Left lung (tissue), 10 donors: ENCODE results near the gene TSPAN9. TPM values are rescaled to one million over a fixed set of nuclear protein-coding genes. Genes with fewer than 3 reads are reported as not detected.

ENCODE experiments used
- ATAC-seq: fragments of 200-7000 bp; cut with Tn5 transposase; one replicate; pipeline ENCODE4 v1.9.1; 2020; ENCODE audit warnings: moderate library complexity
- DNase-seq, 4 donors: peaks; one replicate each; pipeline ENCODE4 v3.0.0-alpha.2; 2013 to 2020
- H3K27ac ChIP-seq, 2 donors: fragments of 200-600 bp; sonication (generic) in 1 of 2; one replicate each; pipeline versions ENCODE4 v1.5.0 to v1.8.0; 2020 to 2021
- H3K27me3 ChIP-seq, 2 donors: fragments of 200-600 bp; sonication (generic) in 1 of 2; one replicate each; pipeline versions ENCODE4 v1.5.0 to v1.8.0; 2020 to 2021
- H3K36me3 ChIP-seq, 2 donors: fragments of 200-600 bp; sonication (generic) in 1 of 2; one replicate each; pipeline versions ENCODE4 v1.5.0 to v1.8.0; 2020 to 2021
- H3K4me1 ChIP-seq, 2 donors: fragments of 200-600 bp; one replicate each; pipeline ENCODE4 v1.8.0; 2021
- H3K4me3 ChIP-seq, 2 donors: fragments of 200-600 bp; sonication (generic) in 1 of 2; one replicate each; pipeline versions ENCODE4 v1.5.0 to v1.8.0; 2020 to 2021; ENCODE audit warnings: mild to moderate bottlenecking in 1 of 2
- H3K9me3 ChIP-seq, 2 donors: fragments of 200-600 bp; sonication (generic) in 1 of 2; one replicate each; pipeline versions ENCODE4 v1.5.0 to v1.8.0; 2020 to 2021
- CTCF ChIP-seq, 2 donors: fragments of 200-600 bp; sonication (generic) in 1 of 2; IDR thresholded peaks; one replicate each; pipeline versions ENCODE4 v1.5.0 to v1.8.0; 2021; ENCODE audit warnings: antibody characterized with exemption in 2 of 2
- intact Hi-C, 2 donors: fragments of 100-400 bp; cut with DNase I; formaldehyde crosslinking; loops; one replicate each; pipeline versions ENCODE4 v1.11.2 to v1.14.2; 2022
- polyA plus RNA-seq, 6 donors: library from polyadenylated mRNA; unstranded; fragments of 120-200 nt; gene quantifications; one replicate each; pipeline ENCODE4 v1.2.1, GENCODE V29; 2013; ENCODE audit not compliant: insufficient read length in 6 of 6
- total RNA-seq, 2 donors: library from RNA; stranded (reverse); fragmentation: NEBNext Ultra II Directional; extraction: Animal tissue kit (Norgen Biotek cat#: 25700); gene quantifications; one replicate each; pipeline ENCODE4 v1.2.1, GENCODE V29; 2021
- donor health status: DM: no; HTN: yes; CAD: no.
- donor health status: DM: no; HTN: no; CAD: no.

The TSPAN9 gene
- total and polyA plus RNA-seq, 8 donors: 35.6 to 98.6 (median 81.3) TPM

GRCh38 chr12:3032161-3032560 is 45.0 kb upstream of the TSPAN9 start:
- ATAC-seq (no peak), DNase-seq (no peak)
- Histone ChIP-seq H3K4me1 (peaks cover 0 to 10% of the 10 kb centered on the region in 2 donors), H3K9me3 (no peaks in the 10 kb centered on the region), H3K36me3 (peaks cover 0 to 44% of the 10 kb centered on the region in 2 donors), H3K27me3 (no peaks in the 10 kb centered on the region), H3K4me3 (no peak overlapping the region), H3K27ac (no peak overlapping the region)
- intact Hi-C loops: loop anchor here in 1 of 2 donors (10.0 kb wide), 1 partner anchor 187 kb away; no protein-coding TSS in a partner anchor
- TF ChIP-seq CTCF (IDR thresholded peaks at IDR 0.05): no peak

GRCh38 chr12:3032770-3033538 is 44.2 kb upstream of the TSPAN9 start:
- Histone ChIP-seq H3K4me3 (no peak overlapping the region), H3K27ac (no peak overlapping the region), H3K9me3 (no peaks in the 10 kb centered on the region), H3K4me1 (peaks cover 0 to 10% of the 10 kb centered on the region in 2 donors), H3K36me3 (peaks cover 0 to 41% of the 10 kb centered on the region in 2 donors), H3K27me3 (no peaks in the 10 kb centered on the region)
- no peak for TF ChIP-seq CTCF (IDR thresholded peaks at IDR 0.05)
- intact Hi-C loops: loop anchor here in 1 of 2 donors (10.0 kb wide), 1 partner anchor 188 kb away; no protein-coding TSS in a partner anchor
- DNase-seq: peak in 1 of 4 donors; percentile 33
- ATAC-seq: peak; percentile 9

- peaks cover 0 to 10% of the 10 kb centered on the region in 2 donors for H3K4me1 ChIP-seq
- no peak overlapping the region for H3K4me3 ChIP-seq
- peaks cover 0 to 42% of the 10 kb centered on the region in 2 donors for H3K36me3 ChIP-seq
- no peaks in the 10 kb centered on the region for H3K27me3 ChIP-seq
- ATAC-seq: no peak
- TF ChIP-seq CTCF (IDR thresholded peaks at IDR 0.05): no peak
- intact Hi-C loops: loop anchor here in 1 of 2 donors (10.0 kb wide), 1 partner anchor 189 kb away; no protein-coding TSS in a partner anchor
- H3K27ac ChIP-seq: no peak overlapping the region
- DNase-seq: no peak
- no peaks in the 10 kb centered on the region for H3K9me3 ChIP-seq
Observed at GRCh38 chr12:3033539-3033867, 43.7 kb upstream of the TSPAN9 start.

- no peaks in the 10 kb centered on the region for H3K9me3 ChIP-seq
- ATAC-seq (peak; percentile 87), DNase-seq (peak in 1 of 4 donors; percentile 61)
- peak; percentile 48 to 53 for TF ChIP-seq CTCF (IDR thresholded peaks at IDR 0.05)
- H3K27me3 ChIP-seq: no peaks in the 10 kb centered on the region
- intact Hi-C loops: loop anchor here in 1 of 2 donors (10.0 kb wide), 1 partner anchor 189 kb away; no protein-coding TSS in a partner anchor
- no peak overlapping the region for H3K27ac ChIP-seq
- peaks cover 0 to 10% of the 10 kb centered on the region in 2 donors for H3K4me1 ChIP-seq
- no peak overlapping the region for H3K4me3 ChIP-seq
- peaks cover 0 to 42% of the 10 kb centered on the region in 2 donors for H3K36me3 ChIP-seq
Observed at GRCh38 chr12:3034067-3034750, 43.0 kb upstream of the TSPAN9 start.

GRCh38 chr12:3035171-3035570 is 42.0 kb upstream of the TSPAN9 start:
- no peak for ATAC-seq
- Histone ChIP-seq H3K4me1 (peaks cover 0 to 10% of the 10 kb centered on the region in 2 donors), H3K27ac (no peak overlapping the region), H3K27me3 (no peaks in the 10 kb centered on the region), H3K4me3 (no peak overlapping the region), H3K36me3 (peaks cover 0 to 41% of the 10 kb centered on the region in 2 donors), H3K9me3 (no peaks in the 10 kb centered on the region)
- DNase-seq: no peak
- intact Hi-C loops: loop anchor here in 1 of 2 donors (10.0 kb wide), 1 partner anchor 190 kb away; no protein-coding TSS in a partner anchor
- TF ChIP-seq CTCF (IDR thresholded peaks at IDR 0.05): no peak
